Heart left ventricle (tissue), 13 donors: Measurements from ENCODE around the gene ZNF365.

Experiments
- CTCF ChIP-seq, 12 donors: fragments of 200-600 bp; sonication (generic) in 4 of 12; IDR thresholded peaks; one replicate each; pipeline versions ENCODE4 v1.5.0 to v1.8.0; 2018 to 2022; ENCODE audit warnings: antibody characterized with exemption in 12 of 12, mild to moderate bottlenecking in 5 of 12
- POLR2A ChIP-seq, 2 donors: fragments of 450-650 bp; IDR thresholded peaks; one replicate each; pipeline ENCODE4 v1.6.1; 2017; ENCODE audit warnings: antibody characterized with exemption in 2 of 2, mild to moderate bottlenecking in 2 of 2, moderate library complexity in 2 of 2
- donor health status: ischemic (EF 13 %, LVEDD 7.1; RV severe dilation, severe dysfunction).
- donor health status: DM: no; HTN: yes; CAD: no.
- donor health status: DM: no; HTN: no; CAD: no.
- donor health status: ischemic (EF 25% LVEDD 6.9; RV normal size, moderate dysfunction).
- donor health status: ischemic (EF 25% LVEDD 5.7; RV mildly dilated, moderate dysfunction).
- donor health status: ischemic (EF 35%, LVEDD 5.7; RV mildly dilated, moderate dysfunction).
- donor health status: nonischemic (EF 11% LVEDD 7.7; RV severe dilation, severe dysfunction).
- donor health status: DM: yes; HTN: yes; CAD: no.
- donor health status: PGD.
- donor health status: ischemic (EF 29% LVEDD 5.4; RV normal size, mild dysfunction).
- donor health status: nonischemic (EF 23%, LVEDD 6.1; RV moderate dilation, normal function).

GRCh38 chr10:62343000-62343399, 31.2 kb upstream of the ZNF365 start:
- TF ChIP-seq CTCF (IDR thresholded peaks at IDR 0.05) (no peak), POLR2A (IDR thresholded peaks at IDR 0.05) (no peak)
